Astrocyte (in vitro differentiated cells and primary cell): ENCODE measurements around the gene SPINK14. TPM values are rescaled to one million over a fixed set of nuclear protein-coding genes. Genes with fewer than 3 reads are reported as not detected.

ENCODE experiments used
- DNase-seq: peaks from one replicate; pipeline ENCODE4 v3.0.0-alpha.2; 2010; ENCODE audit warnings: low read depth
- FAIRE-seq: peaks from 2 replicates; lab custom pipeline; 2011; peaks lifted over from hg19 to GRCh38; lab: Jason Lieb, UNC
- H2AFZ ChIP-seq: 2 replicates; pipeline ENCODE4 v1.6.0; 2012; ENCODE audit warnings: low read depth, low read length, inconsistent platforms
- H3K27ac ChIP-seq: 2 replicates; pipeline ENCODE4 v1.5.1; 2011; ENCODE audit warnings: low read depth, low read length, inconsistent platforms
- H3K27me3 ChIP-seq: 2 replicates; pipeline ENCODE4 v1.6.0; 2011; ENCODE audit warnings: low read length, inconsistent platforms; ENCODE audit not compliant: insufficient read depth
- H3K36me3 ChIP-seq: 2 replicates; pipeline ENCODE4 v1.5.1; 2011; ENCODE audit warnings: low read length, inconsistent platforms; ENCODE audit not compliant: insufficient read depth
- H3K4me1 ChIP-seq: 2 replicates; pipeline ENCODE4 v1.5.1; 2011; ENCODE audit warnings: low read length, inconsistent platforms; ENCODE audit not compliant: insufficient read depth
- H3K4me2 ChIP-seq: 2 replicates; pipeline ENCODE4 v1.6.0; 2012; ENCODE audit warnings: low read length, inconsistent platforms
- H3K4me3 ChIP-seq: 2 replicates; pipeline ENCODE4 v1.5.1; 2011; ENCODE audit warnings: low read depth, mild to moderate bottlenecking, low read length, inconsistent platforms; ENCODE audit not compliant: insufficient read depth
- H3K79me2 ChIP-seq: 2 replicates; pipeline ENCODE4 v1.6.0; 2012; ENCODE audit warnings: mild to moderate bottlenecking, low read length, inconsistent platforms; ENCODE audit not compliant: insufficient read depth
- H3K9ac ChIP-seq: 2 replicates; pipeline ENCODE4 v1.6.0; 2012; ENCODE audit warnings: mild to moderate bottlenecking, low read length, inconsistent platforms
- H3K9me3 ChIP-seq: 2 replicates; pipeline ENCODE4 v1.5.1; 2012; ENCODE audit warnings: low read depth, mild to moderate bottlenecking, low read length, inconsistent platforms; ENCODE audit not compliant: insufficient read depth
- H4K20me1 ChIP-seq: 2 replicates; pipeline ENCODE4 v1.6.0; 2012; ENCODE audit warnings: low read length, inconsistent platforms; ENCODE audit not compliant: insufficient read depth
- H3K27ac Mint-ChIP-seq: one replicate; pipeline ENCODE4 v1.8.0; 2021; ENCODE audit warnings: mild to moderate bottlenecking, mixed read lengths; ENCODE audit not compliant: unreplicated experiment
- H3K27me3 Mint-ChIP-seq: one replicate; pipeline ENCODE4 v1.8.0; 2021; ENCODE audit warnings: low read depth, mixed read lengths; ENCODE audit not compliant: unreplicated experiment
- H3K36me3 Mint-ChIP-seq: one replicate; pipeline ENCODE4 v1.8.0; 2021; ENCODE audit warnings: low read depth, mixed read lengths; ENCODE audit not compliant: unreplicated experiment
- H3K4me1 Mint-ChIP-seq: one replicate; pipeline ENCODE4 v1.8.0; 2021; ENCODE audit warnings: low read depth, mixed read lengths; ENCODE audit not compliant: unreplicated experiment
- H3K4me3 Mint-ChIP-seq: one replicate; pipeline ENCODE4 v1.8.0; 2021; ENCODE audit warnings: mild to moderate bottlenecking, moderate library complexity, mixed read lengths; ENCODE audit not compliant: unreplicated experiment
- H3K9me3 Mint-ChIP-seq: one replicate; pipeline ENCODE4 v1.8.0; 2021; ENCODE audit warnings: mild to moderate bottlenecking, mixed read lengths; ENCODE audit not compliant: unreplicated experiment
- EZH2 ChIP-seq: IDR thresholded peaks from 2 replicates; pipeline ENCODE4 v1.6.1; 2012; ENCODE audit warnings: mild to moderate bottlenecking, low read length, inconsistent platforms; ENCODE audit not compliant: insufficient read depth
- total RNA-seq: library from RNA; stranded (reverse); gene quantifications from 2 replicates; pipeline ENCODE4 v1.2.1, GENCODE V29; 2021
- TF ChIP-seq, protein P1 (sequence below): IDR thresholded peaks from 2 replicates; pipeline ENCODE4 v1.5.1; 2011; ENCODE audit warnings: low read depth, mild to moderate bottlenecking, inconsistent platforms, low read length, moderate library complexity; ENCODE audit not compliant: insufficient read depth

Gene SPINK14
- total RNA-seq, 1 donor from 2014 or later: not detected

DNA sequence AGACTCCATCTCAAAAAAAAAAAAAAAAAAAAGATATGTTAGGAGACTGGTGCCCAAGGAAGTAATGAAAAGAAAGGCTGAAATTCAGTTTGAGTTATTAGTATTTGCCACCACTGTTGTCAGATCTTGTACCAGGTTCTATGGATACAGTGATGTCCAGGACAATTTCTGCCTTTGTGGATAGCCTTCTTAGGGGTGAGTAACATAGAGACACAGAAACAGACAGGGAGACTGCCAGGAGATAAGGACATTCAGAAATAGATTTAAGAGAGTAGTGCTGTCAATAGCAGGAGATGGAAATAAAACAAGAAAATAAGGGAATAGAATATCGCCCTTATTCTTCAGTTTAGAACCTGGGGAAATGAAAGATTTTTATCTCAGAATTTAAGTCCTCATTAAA is 6.3 kb upstream of the SPINK14 start:
- Histone ChIP-seq H3K27me3 (no peaks in the 10 kb centered on the region), H3K4me1 (no peaks in the 10 kb centered on the region), H3K79me2 (no peaks in the 10 kb centered on the region), H3K9me3 (no peaks in the 10 kb centered on the region), H3K9ac (no peak overlapping the region), H3K4me2 (no peak overlapping the region), H3K4me3 (no peak overlapping the region), H4K20me1 (no peaks in the 10 kb centered on the region), H2AFZ (no peak overlapping the region), H3K27ac (no peak overlapping the region), H3K36me3 (no peaks in the 10 kb centered on the region)
- Mint-ChIP-seq H3K9me3 (no peaks in the 10 kb centered on the region), H3K27ac (no peak overlapping the region), H3K4me1 (no peaks in the 10 kb centered on the region), H3K36me3 (no peaks in the 10 kb centered on the region), H3K27me3 (no peaks in the 10 kb centered on the region), H3K4me3 (no peak overlapping the region)
- FAIRE-seq: no peak
- no peak for TF ChIP-seq EZH2
- TF ChIP-seq, protein P1, sequence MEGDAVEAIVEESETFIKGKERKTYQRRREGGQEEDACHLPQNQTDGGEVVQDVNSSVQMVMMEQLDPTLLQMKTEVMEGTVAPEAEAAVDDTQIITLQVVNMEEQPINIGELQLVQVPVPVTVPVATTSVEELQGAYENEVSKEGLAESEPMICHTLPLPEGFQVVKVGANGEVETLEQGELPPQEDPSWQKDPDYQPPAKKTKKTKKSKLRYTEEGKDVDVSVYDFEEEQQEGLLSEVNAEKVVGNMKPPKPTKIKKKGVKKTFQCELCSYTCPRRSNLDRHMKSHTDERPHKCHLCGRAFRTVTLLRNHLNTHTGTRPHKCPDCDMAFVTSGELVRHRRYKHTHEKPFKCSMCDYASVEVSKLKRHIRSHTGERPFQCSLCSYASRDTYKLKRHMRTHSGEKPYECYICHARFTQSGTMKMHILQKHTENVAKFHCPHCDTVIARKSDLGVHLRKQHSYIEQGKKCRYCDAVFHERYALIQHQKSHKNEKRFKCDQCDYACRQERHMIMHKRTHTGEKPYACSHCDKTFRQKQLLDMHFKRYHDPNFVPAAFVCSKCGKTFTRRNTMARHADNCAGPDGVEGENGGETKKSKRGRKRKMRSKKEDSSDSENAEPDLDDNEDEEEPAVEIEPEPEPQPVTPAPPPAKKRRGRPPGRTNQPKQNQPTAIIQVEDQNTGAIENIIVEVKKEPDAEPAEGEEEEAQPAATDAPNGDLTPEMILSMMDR: no peak
- DNase-seq: no peak

DNA sequence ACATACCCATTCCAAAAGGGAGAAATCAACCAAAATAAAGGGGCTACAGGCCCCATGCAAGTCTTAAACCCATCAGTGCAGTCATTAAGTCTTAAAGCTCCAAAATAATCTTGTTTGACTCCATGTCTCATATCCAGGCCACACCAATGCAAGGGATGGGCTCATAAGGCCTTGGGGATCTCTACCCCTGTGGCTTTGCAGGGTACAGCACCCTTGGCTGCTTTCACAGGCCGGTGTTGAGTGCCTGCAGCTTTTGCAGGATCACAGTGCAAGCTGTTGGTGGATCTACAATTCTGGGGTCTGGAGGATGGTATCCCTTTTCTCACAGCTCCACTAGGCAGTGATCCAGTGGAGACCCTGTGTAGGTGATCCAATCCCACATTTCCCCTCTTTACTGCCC is 5.0 kb upstream of the SPINK14 start:
- Histone ChIP-seq H3K27me3 (no peaks in the 10 kb centered on the region), H3K27ac (no peak overlapping the region), H4K20me1 (no peaks in the 10 kb centered on the region), H3K9me3 (no peaks in the 10 kb centered on the region), H2AFZ (no peak overlapping the region), H3K36me3 (no peaks in the 10 kb centered on the region), H3K79me2 (no peaks in the 10 kb centered on the region), H3K4me2 (no peak overlapping the region), H3K9ac (no peak overlapping the region), H3K4me1 (no peaks in the 10 kb centered on the region), H3K4me3 (no peak overlapping the region)
- Mint-ChIP-seq H3K36me3 (no peaks in the 10 kb centered on the region), H3K4me3 (no peak overlapping the region), H3K27me3 (no peaks in the 10 kb centered on the region), H3K27ac (no peak overlapping the region), H3K4me1 (no peaks in the 10 kb centered on the region), H3K9me3 (no peaks in the 10 kb centered on the region)
- DNase-seq: no peak
- no peak for FAIRE-seq
- TF ChIP-seq EZH2: no peak
- TF ChIP-seq, protein P1: no peak

DNA sequence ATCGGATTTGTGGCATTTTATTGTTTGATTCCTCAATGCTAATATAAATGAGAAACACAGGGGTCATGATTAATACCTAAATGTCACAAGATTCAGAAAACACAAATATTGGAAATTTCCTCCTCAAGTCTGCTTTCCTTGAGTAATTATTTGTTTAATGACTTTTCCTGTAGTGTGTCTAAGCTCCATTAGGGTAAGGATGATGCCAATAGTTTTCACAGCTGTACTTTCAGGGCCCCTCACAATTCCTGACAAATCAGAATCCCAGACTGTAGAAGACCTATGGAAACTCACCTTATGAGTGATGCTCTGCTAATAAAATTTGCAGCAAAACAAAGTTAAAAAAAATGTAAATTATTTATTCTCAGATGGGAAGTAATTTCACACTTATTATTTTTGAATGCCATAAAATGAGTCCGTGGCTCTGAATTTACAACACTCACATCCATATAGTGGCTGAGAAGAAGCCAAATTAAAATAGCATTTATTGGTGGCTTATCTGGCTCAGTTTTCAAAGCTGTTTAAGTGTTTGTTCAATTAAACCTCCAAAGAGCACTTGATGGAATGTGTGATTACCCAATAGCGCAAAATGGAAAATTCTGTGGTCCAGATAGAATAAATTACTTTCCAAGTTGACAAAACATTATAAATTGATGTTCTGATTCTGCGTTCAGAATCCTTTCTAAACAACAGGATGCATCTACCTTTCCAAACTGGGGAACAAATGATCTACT is 1.6 kb upstream of the SPINK14 start:
- Histone ChIP-seq H3K9ac (no peak overlapping the region), H3K79me2 (no peaks in the 10 kb centered on the region), H3K27me3 (no peaks in the 10 kb centered on the region), H3K27ac (no peak overlapping the region), H2AFZ (no peak overlapping the region), H3K9me3 (no peaks in the 10 kb centered on the region), H3K36me3 (no peaks in the 10 kb centered on the region), H3K4me3 (no peak overlapping the region), H3K4me1 (no peaks in the 10 kb centered on the region), H3K4me2 (no peak overlapping the region), H4K20me1 (no peaks in the 10 kb centered on the region)
- H3K4me1 Mint-ChIP-seq: no peaks in the 10 kb centered on the region
- H3K27ac Mint-ChIP-seq: no peak overlapping the region
- H3K4me3 Mint-ChIP-seq: no peak overlapping the region
- H3K27me3 Mint-ChIP-seq: no peaks in the 10 kb centered on the region
- TF ChIP-seq, protein P1: no peak
- no peak for TF ChIP-seq EZH2
- DNase-seq (no peak), FAIRE-seq (no peak)
- no peaks in the 10 kb centered on the region for H3K36me3 Mint-ChIP-seq
- H3K9me3 Mint-ChIP-seq: no peaks in the 10 kb centered on the region
